Liver (tissue), 3 donors: ENCODE results near the gene TULP4.
"Not testable (repeated sequence)": the region's sequence is repeated elsewhere in the genome, so short reads cannot be mapped to it uniquely, and the experiment has no call there.

ENCODE experiments used
- CTCF ChIP-seq: fragments of 150-350 bp; IDR thresholded peaks from 2 replicates; pipeline ENCODE4 v1.5.1; 2017; ENCODE audit warnings: improper control_type of control experiment, low read depth, low read length; ENCODE audit not compliant: missing input control
- EGR1 ChIP-seq, 2 donors: IDR thresholded peaks; 2 replicates each; pipeline ENCODE4 v1.6.1; 2016 to 2018; ENCODE audit warnings: antibody characterized with exemption in 2 of 2, low read depth in 2 of 2
- JUND ChIP-seq, 2 donors: IDR thresholded peaks; 2 replicates each; pipeline ENCODE4 v1.6.1; 2016; ENCODE audit warnings: antibody characterized with exemption in 2 of 2
- RAD21 ChIP-seq, 2 donors: IDR thresholded peaks; 2 replicates each; pipeline ENCODE4 v1.6.1; 2016; ENCODE audit warnings: antibody characterized with exemption in 2 of 2, mild to moderate bottlenecking in 2 of 2
- donor health status: healthy.
- donor health status: healthy.

DNA sequence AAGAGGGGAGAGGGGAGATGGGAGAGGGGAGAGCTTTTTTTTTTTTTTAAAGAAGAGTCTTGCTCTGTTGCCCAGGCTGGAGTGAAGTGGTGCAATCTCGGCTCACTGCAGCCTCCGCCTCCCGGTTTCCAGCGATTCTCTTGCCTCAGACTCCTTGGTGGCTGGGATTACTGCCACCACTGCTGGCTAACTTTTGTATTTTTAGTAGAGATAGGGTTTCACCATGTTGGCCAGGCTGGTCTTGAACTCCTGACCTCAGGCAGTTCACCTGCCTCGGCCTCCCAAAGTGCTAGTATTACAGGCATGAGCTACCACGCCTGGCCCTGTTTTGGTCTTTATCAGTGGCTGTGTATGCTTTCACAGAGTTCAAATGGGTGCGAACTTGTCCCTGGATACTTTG is 38.5 kb downstream of the TULP4 start:
- TF ChIP-seq CTCF; JUND (IDR thresholded peaks at IDR 0.05); EGR1 (IDR thresholded peaks at IDR 0.05; ENCODE audit: low read depth in 2 of 2); RAD21 (IDR thresholded peaks at IDR 0.05): not testable (repeated sequence)
